ENCODE measurements around the gene ZNF518B.
"Not testable (repeated sequence)": the region's sequence is repeated elsewhere in the genome, so short reads cannot be mapped to it uniquely, and the experiment has no call there.

The ZNF518B gene

DNA sequence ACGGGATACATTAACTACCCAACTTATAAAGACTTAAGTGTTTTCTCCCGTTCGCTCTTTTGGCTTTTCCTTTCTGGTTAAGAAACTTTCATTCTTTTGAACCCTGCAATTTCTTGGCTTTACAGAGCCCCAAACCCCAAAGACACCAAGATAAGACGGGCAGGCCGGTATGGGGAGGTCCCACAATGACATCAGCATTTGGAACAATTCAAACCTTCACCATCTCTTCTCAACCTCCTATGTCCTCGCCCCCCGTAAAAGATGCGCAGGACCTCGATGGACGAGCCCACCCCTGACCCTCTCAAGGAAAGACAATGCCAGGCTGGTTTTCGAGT lies 999 bp downstream of the ZNF518B start:
- Histone ChIP-seq H3K27me3 (ENCODE audit: insufficient read depth, low read length) (peaks cover 60% of the 10 kb centered on the region), H3K9ac (ENCODE audit: low read depth, low read length) (peak overlapping the region; percentile 89), H3K27ac (ENCODE audit: low read depth, low read length) (peak overlapping the region; percentile 61), H3K36me3 (ENCODE audit: insufficient read depth, low read length) (peaks cover 37% of the 10 kb centered on the region), H3K4me3 (ENCODE audit: low read length) (peak overlapping the region; percentile 75), H3K9me3 (ENCODE audit: insufficient read depth, low read depth, low read length) (no peaks in the 10 kb centered on the region), H3K4me1 (ENCODE audit: insufficient read depth, low read length) (peaks cover 18% of the 10 kb centered on the region)
- whole genome bisulfite sequencing, result 25% methylated on average over 11 of the region's 11 CpGs

DNA sequence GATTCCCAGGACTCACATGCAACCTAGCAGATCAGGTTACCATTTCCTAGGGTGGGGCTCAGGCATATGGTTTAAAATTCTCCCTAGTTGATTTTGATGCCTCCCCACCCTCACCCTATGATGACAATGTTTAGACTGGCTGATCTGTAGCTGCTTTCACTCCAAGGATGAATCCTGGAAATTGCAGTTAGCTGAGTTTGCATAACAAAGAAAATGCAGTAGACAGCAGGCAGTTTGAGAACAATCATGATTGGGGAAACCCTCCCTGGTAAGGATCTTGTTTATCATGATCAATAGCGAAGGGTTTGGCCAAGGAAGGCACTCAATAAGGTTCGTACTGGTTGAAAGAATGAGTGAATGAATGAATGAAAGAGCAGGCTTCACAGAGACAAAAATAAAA lies 2.1 kb downstream of the ZNF518B start:
- Histone ChIP-seq H3K9me3 (ENCODE audit: insufficient read depth, low read depth, low read length) (no peaks in the 10 kb centered on the region), H3K9ac (ENCODE audit: low read depth, low read length) (no peak overlapping the region), H3K27me3 (ENCODE audit: insufficient read depth, low read length) (peaks cover 49% of the 10 kb centered on the region), H3K4me1 (ENCODE audit: insufficient read depth, low read length) (peaks cover 18% of the 10 kb centered on the region), H3K36me3 (ENCODE audit: insufficient read depth, low read length) (peaks cover 47% of the 10 kb centered on the region), H3K4me3 (ENCODE audit: low read length) (no peak overlapping the region), H3K27ac (ENCODE audit: low read depth, low read length) (no peak overlapping the region)
- WGBS, result 56% methylated on average over 2 of the region's 2 CpGs

GRCh38 chr4:10454726-10455125 lies 2.5 kb downstream of the ZNF518B start:
- H3K36me3 ChIP-seq (ENCODE audit: insufficient read depth, low read length), result peaks cover 49% of the 10 kb centered on the region
- peaks cover 45% of the 10 kb centered on the region for H3K27me3 ChIP-seq (ENCODE audit: insufficient read depth, low read length)
- WGBS, result 81% methylated on average over 6 of the region's 6 CpGs
- no peak overlapping the region for H3K27ac ChIP-seq (ENCODE audit: low read depth, low read length)
- no peak overlapping the region for H3K9ac ChIP-seq (ENCODE audit: low read depth, low read length)
- H3K9me3 ChIP-seq (ENCODE audit: insufficient read depth, low read depth, low read length), result no peaks in the 10 kb centered on the region
- H3K4me1 ChIP-seq (ENCODE audit: insufficient read depth, low read length), result peaks cover 18% of the 10 kb centered on the region
- H3K4me3 ChIP-seq (ENCODE audit: low read length), result no peak overlapping the region

GRCh38 chr4:10454121-10454520 lies 3.1 kb downstream of the ZNF518B start:
- no peak overlapping the region for H3K9ac ChIP-seq (ENCODE audit: low read depth, low read length)
- 96% methylated on average over 1 of the region's 1 CpG for WGBS
- H3K27ac ChIP-seq (ENCODE audit: low read depth, low read length), result no peak overlapping the region
- no peaks in the 10 kb centered on the region for H3K9me3 ChIP-seq (ENCODE audit: insufficient read depth, low read depth, low read length)
- H3K36me3 ChIP-seq (ENCODE audit: insufficient read depth, low read length), result peaks cover 49% of the 10 kb centered on the region
- H3K4me3 ChIP-seq (ENCODE audit: low read length), result no peak overlapping the region
- peaks cover 18% of the 10 kb centered on the region for H3K4me1 ChIP-seq (ENCODE audit: insufficient read depth, low read length)
- H3K27me3 ChIP-seq (ENCODE audit: insufficient read depth, low read length), result peaks cover 39% of the 10 kb centered on the region

DNA sequence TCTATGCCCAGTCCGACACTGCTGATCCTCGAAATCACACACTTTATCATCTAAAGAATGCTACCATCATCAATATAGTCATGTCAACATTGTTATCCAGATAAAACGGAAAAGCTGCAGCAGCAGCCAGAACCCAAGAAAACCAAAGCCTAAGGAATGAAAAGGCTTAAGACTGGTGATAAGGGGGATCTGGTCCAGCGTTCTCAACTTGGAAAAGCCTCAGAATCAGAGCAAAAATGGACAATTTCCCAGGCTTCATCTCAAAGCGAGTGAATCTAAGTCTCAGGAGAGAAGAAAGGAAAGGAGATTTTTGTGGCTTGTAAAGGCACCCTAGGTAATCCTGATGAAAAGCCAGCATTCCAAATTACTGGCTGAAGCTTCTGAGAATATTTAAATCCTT lies 8.2 kb downstream of the ZNF518B start:
- WGBS, result 91% methylated on average over 5 of the region's 5 CpGs
- no peak overlapping the region for H3K9ac ChIP-seq (ENCODE audit: low read depth, low read length)

DNA sequence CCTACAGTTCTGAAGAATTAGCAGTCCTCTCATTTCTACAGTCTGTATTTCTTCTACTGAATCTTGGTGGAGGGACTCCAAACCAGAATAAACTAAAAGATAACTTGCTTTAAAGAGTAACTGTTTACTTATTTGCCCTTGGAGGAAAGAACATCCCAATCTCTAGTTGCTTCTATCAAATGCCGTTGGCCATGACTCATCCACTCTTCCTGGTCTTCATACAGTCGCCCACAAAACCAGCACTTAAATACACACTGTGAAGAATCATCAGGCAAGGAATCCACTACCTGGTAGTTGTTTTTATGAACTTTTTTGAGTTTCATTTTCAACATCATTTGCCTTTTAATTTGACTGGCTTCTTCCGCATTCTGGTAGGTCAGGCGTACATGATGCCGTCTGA lies 14.2 kb downstream of the ZNF518B start:
- Histone ChIP-seq H3K4me3 (ENCODE audit: low read length) (no peak overlapping the region), H3K9ac (ENCODE audit: low read depth, low read length) (no peak overlapping the region), H3K27ac (ENCODE audit: low read depth, low read length) (no peak overlapping the region), H3K36me3 (ENCODE audit: insufficient read depth, low read length) (peaks cover 38% of the 10 kb centered on the region), H3K4me1 (ENCODE audit: insufficient read depth, low read length) (0 out of 2 replicates have a peak, but pooled peaks cover 3% of the 10 kb centered on the region), H3K9me3 (ENCODE audit: insufficient read depth, low read depth, low read length) (peaks cover 32% of the 10 kb centered on the region; the same call in 1 of the 2 replicates), H3K27me3 (ENCODE audit: insufficient read depth, low read length) (no peaks in the 10 kb centered on the region)
- WGBS, result 95% methylated on average over 5 of the region's 5 CpGs

More for the DNA sequence above, 8.2 kb downstream of the ZNF518B start:
- Histone ChIP-seq H3K36me3 (ENCODE audit: insufficient read depth, low read length) (peaks cover 72% of the 10 kb centered on the region), H3K9me3 (ENCODE audit: insufficient read depth, low read depth, low read length) (peaks cover 19% of the 10 kb centered on the region; the same call in 1 of the 2 replicates), H3K27ac (ENCODE audit: low read depth, low read length) (no peak overlapping the region), H3K27me3 (ENCODE audit: insufficient read depth, low read length) (no peaks in the 10 kb centered on the region), H3K4me3 (ENCODE audit: low read length) (no peak overlapping the region), H3K4me1 (ENCODE audit: insufficient read depth, low read length) (no peaks in the 10 kb centered on the region)

GRCh38 chr4:10441512-10441911 lies 15.7 kb downstream of the ZNF518B start:
- 90% methylated on average over 4 of the region's 4 CpGs for WGBS
- Histone ChIP-seq H3K36me3 (ENCODE audit: insufficient read depth, low read length) (peaks cover 31% of the 10 kb centered on the region), H3K4me1 (ENCODE audit: insufficient read depth, low read length) (0 out of 2 replicates have a peak, but pooled peaks cover 3% of the 10 kb centered on the region), H3K9ac (ENCODE audit: low read depth, low read length) (no peak overlapping the region), H3K27me3 (ENCODE audit: insufficient read depth, low read length) (no peaks in the 10 kb centered on the region), H3K27ac (ENCODE audit: low read depth, low read length) (no peak overlapping the region), H3K4me3 (ENCODE audit: low read length) (no peak overlapping the region), H3K9me3 (ENCODE audit: insufficient read depth, low read depth, low read length) (peaks cover 30% of the 10 kb centered on the region; the same call in 1 of the 2 replicates)

DNA sequence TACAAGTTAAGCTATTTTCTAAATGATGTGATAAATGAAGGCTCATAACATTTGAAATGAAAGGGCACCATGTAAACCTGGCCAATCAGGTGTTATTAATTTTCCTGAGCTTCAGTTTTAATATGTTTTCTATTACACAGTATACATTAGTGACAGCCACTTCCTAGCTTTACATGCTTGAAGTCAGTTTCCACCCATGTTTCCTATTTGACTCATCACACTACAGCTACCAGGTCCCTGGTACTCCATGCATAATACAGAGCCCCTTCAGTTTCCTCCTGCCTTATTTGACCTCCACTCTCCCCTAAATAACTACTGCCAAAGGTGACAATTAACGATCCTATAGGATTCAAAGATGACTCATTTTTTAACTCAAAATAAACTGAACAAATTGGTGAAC lies 18.3 kb downstream of the ZNF518B start:
- no peak overlapping the region for H3K27ac ChIP-seq (ENCODE audit: low read depth, low read length)
- H3K27me3 ChIP-seq (ENCODE audit: insufficient read depth, low read length), result no peaks in the 10 kb centered on the region
- H3K9me3 ChIP-seq (ENCODE audit: insufficient read depth, low read depth, low read length), result peaks cover 12% of the 10 kb centered on the region; the same call in 1 of the 2 replicates
- H3K36me3 ChIP-seq (ENCODE audit: insufficient read depth, low read length), result peaks cover 5% of the 10 kb centered on the region
- H3K4me3 ChIP-seq (ENCODE audit: low read length), result no peak overlapping the region
- 0 out of 2 replicates have a peak, but pooled peaks cover 3% of the 10 kb centered on the region for H3K4me1 ChIP-seq (ENCODE audit: insufficient read depth, low read length)
- WGBS, result 89% methylated on average over 1 of the region's 1 CpG
- H3K9ac ChIP-seq (ENCODE audit: low read depth, low read length), result no peak overlapping the region

GRCh38 chr4:10437735-10438134 lies 19.5 kb downstream of the ZNF518B start:
- no peak overlapping the region for H3K27ac ChIP-seq (ENCODE audit: low read depth, low read length)
- H3K36me3 ChIP-seq (ENCODE audit: insufficient read depth, low read length), result no peaks in the 10 kb centered on the region
- no CpG with 5 or more reads among the region's 1 CpG for WGBS
- H3K4me1 ChIP-seq (ENCODE audit: insufficient read depth, low read length), result 0 out of 2 replicates have a peak, but pooled peaks cover 3% of the 10 kb centered on the region
- peaks cover 3% of the 10 kb centered on the region; the same call in 1 of the 2 replicates for H3K9me3 ChIP-seq (ENCODE audit: insufficient read depth, low read depth, low read length)
- no peaks in the 10 kb centered on the region for H3K27me3 ChIP-seq (ENCODE audit: insufficient read depth, low read length)
- no peak overlapping the region for H3K4me3 ChIP-seq (ENCODE audit: low read length)
- no peak overlapping the region for H3K9ac ChIP-seq (ENCODE audit: low read depth, low read length)

DNA sequence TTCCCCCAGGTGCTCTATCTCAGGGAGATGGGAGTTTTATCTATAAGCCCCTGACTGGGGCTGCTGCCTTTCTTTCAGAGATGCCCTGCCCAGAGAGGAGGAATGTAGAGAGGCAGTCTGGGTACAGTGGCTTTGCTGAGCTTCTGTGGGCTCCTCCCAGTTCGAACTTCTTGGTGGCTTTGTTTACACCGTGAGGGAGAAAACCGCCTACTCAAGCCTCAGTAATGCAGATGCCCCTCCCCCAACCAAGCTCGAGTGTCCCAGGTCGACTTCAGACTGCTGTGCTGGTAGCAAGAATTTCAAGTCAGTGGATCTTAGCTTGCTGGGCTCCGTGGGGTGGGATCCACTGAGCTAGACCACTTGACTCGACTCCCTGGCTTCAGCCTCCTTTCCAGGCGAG lies 29.5 kb downstream of the ZNF518B start:
- H3K4me3 ChIP-seq (ENCODE audit: low read length); H3K9me3 ChIP-seq (ENCODE audit: insufficient read depth, low read depth, low read length); H3K27me3 ChIP-seq (ENCODE audit: insufficient read depth, low read length); H3K4me1 ChIP-seq (ENCODE audit: insufficient read depth, low read length); H3K9ac ChIP-seq (ENCODE audit: low read depth, low read length); H3K27ac ChIP-seq (ENCODE audit: low read depth, low read length); H3K36me3 ChIP-seq (ENCODE audit: insufficient read depth, low read length): not testable (repeated sequence)
- WGBS, result 54% methylated on average over 8 of the region's 8 CpGs

GRCh38 chr4:10421344-10422055 lies 35.7 kb downstream of the ZNF518B start:
- no peak overlapping the region for H3K4me3 ChIP-seq (ENCODE audit: low read length)
- WGBS, result 90% methylated on average over 3 of the region's 3 CpGs
- no peaks in the 10 kb centered on the region for H3K9me3 ChIP-seq (ENCODE audit: insufficient read depth, low read depth, low read length)
- H3K27me3 ChIP-seq (ENCODE audit: insufficient read depth, low read length), result no peaks in the 10 kb centered on the region
- H3K9ac ChIP-seq (ENCODE audit: low read depth, low read length), result no peak overlapping the region
- no peaks in the 10 kb centered on the region for H3K4me1 ChIP-seq (ENCODE audit: insufficient read depth, low read length)
- H3K36me3 ChIP-seq (ENCODE audit: insufficient read depth, low read length), result no peaks in the 10 kb centered on the region
- H3K27ac ChIP-seq (ENCODE audit: low read depth, low read length), result no peak overlapping the region

All from HUES64 (cell line).